H1 (cell line): ENCODE measurements around the gene GGT5. TPM values are rescaled to one million over a fixed set of nuclear protein-coding genes. Genes with fewer than 3 reads are reported as not detected.

ENCODE experiments used
- CTCF ChIA-PET: fragments of 300-600 bp; sonication (Branson Sonifier 250); formaldehyde crosslinking; loops from one replicate; lab custom pipeline; 2021; ENCODE audit not compliant: partially characterized antibody; lab: Charles Lee
- POLR2A ChIA-PET: fragments of 300-600 bp; sonication (Branson Sonifier 250); formaldehyde crosslinking; loops from one replicate; lab custom pipeline; 2021; ENCODE audit warnings: inconsistent platforms; ENCODE audit not compliant: partially characterized antibody; lab: Charles Lee
- DNase-seq, 2 experiments: peaks; one replicate each; pipeline versions ENCODE4 v3.0.0 to v3.0.0-alpha.2; 2010 to 2022; ENCODE audit warnings: low spot score in 2 of 2, low read depth in 1 of 2, mixed read lengths in 1 of 2
- FAIRE-seq: peaks from 2 replicates; lab custom pipeline; 2011; peaks lifted over from hg19 to GRCh38; lab: Jason Lieb, UNC
- H2AFZ ChIP-seq: 2 replicates; pipeline ENCODE4 v1.8.1; 2012; ENCODE audit warnings: low read length, inconsistent platforms
- H2AK5ac ChIP-seq: 2 replicates; pipeline ENCODE4 v1.6.1; 2013; ENCODE audit warnings: low read depth, low read length
- H2BK120ac ChIP-seq: replicated peaks from 2 replicates; pipeline ENCODE3; 2013; ENCODE audit warnings: low read depth, low read length, inconsistent platforms
- H2BK12ac ChIP-seq: 2 replicates; pipeline ENCODE4 v1.6.1; 2013; ENCODE audit warnings: low read depth, low read length
- H2BK15ac ChIP-seq: 2 replicates; pipeline ENCODE4 v1.6.1; 2013; ENCODE audit warnings: low read length
- H2BK20ac ChIP-seq: 2 replicates; pipeline ENCODE4 v1.6.1; 2013; ENCODE audit warnings: low read length
- H2BK5ac ChIP-seq: 2 replicates; pipeline ENCODE4 v1.6.1; 2013; ENCODE audit warnings: low read depth, low read length
- H3K14ac ChIP-seq: 2 replicates; pipeline ENCODE4 v1.6.1; 2013; ENCODE audit warnings: inconsistent platforms; ENCODE audit not compliant: insufficient read length
- H3K18ac ChIP-seq: 2 replicates; pipeline ENCODE4 v1.6.1; 2013; ENCODE audit warnings: low read length; ENCODE audit errors: extremely low read depth
- H3K23ac ChIP-seq: 2 replicates; pipeline ENCODE4 v1.6.1; 2013; ENCODE audit warnings: inconsistent platforms; ENCODE audit not compliant: insufficient read length
- H3K23me2 ChIP-seq: 2 replicates; pipeline ENCODE4 v1.6.1; 2013; ENCODE audit warnings: low read depth, low read length
- H3K27ac ChIP-seq: 2 replicates; pipeline ENCODE4 v1.6.1; 2011; ENCODE audit warnings: low read depth, low read length, inconsistent platforms
- H3K27me3 ChIP-seq, 4 experiments: replicated peaks in 1 of 4; 1 replicate in 1 of 4; 2 replicates in 3 of 4; pipeline versions ENCODE4 v1.6.1 to v1.8.1; 2011 to 2013; ENCODE audit warnings: low read length in 3 of 4, mild to moderate bottlenecking in 3 of 4, inconsistent platforms in 2 of 4, mixed read lengths in 2 of 4, moderate library complexity in 1 of 4; ENCODE audit not compliant: control insufficient read depth in 3 of 4, insufficient read depth in 3 of 4; ENCODE audit errors: extremely low read depth in 1 of 4
- H3K36me3 ChIP-seq, 4 experiments: 2 replicates each; pipeline versions ENCODE4 v1.6.1 to v1.8.1; 2011 to 2013; ENCODE audit warnings: mild to moderate bottlenecking in 4 of 4, low read length in 3 of 4, moderate library complexity in 2 of 4, control low read depth in 1 of 4, inconsistent platforms in 1 of 4; ENCODE audit not compliant: insufficient read depth in 4 of 4, control insufficient read depth in 2 of 4
- H3K4ac ChIP-seq: replicated peaks from 2 replicates; pipeline ENCODE3; 2013; ENCODE audit warnings: low read length, low read depth, mixed read lengths, inconsistent platforms; ENCODE audit not compliant: insufficient read length
- H3K4me1 ChIP-seq, 4 experiments: replicated peaks in 1 of 4; 1 replicate in 1 of 4; 2 replicates in 3 of 4; pipeline versions ENCODE4 v1.6.1 to v1.8.1; 2011 to 2013; ENCODE audit warnings: low read length in 3 of 4, inconsistent platforms in 2 of 4, mixed read lengths in 1 of 4; ENCODE audit not compliant: insufficient read depth in 4 of 4, control insufficient read depth in 3 of 4
- H3K4me2 ChIP-seq, 2 experiments: 2 replicates each; pipeline versions ENCODE4 v1.6.1 to v1.8.1; 2011 to 2013; ENCODE audit warnings: low read depth in 2 of 2, low read length in 2 of 2, control low read depth in 1 of 2, inconsistent platforms in 1 of 2, mild to moderate bottlenecking in 1 of 2; ENCODE audit not compliant: insufficient read depth in 1 of 2
- H3K4me3 ChIP-seq, 4 experiments: fragments of 200-600, 300-600 bp in 1 of 4; sonication (generic), shearing (Covaris generic), sonication (Bioruptor Twin) in 1 of 4; 2 replicates each; pipeline versions ENCODE4 v1.5.1 to v1.8.1; 2011 to 2016; ENCODE audit warnings: low read length in 4 of 4, low read depth in 3 of 4, control low read depth in 2 of 4, inconsistent platforms in 2 of 4, mild to moderate bottlenecking in 2 of 4, mixed read lengths in 1 of 4, moderate library complexity in 1 of 4; ENCODE audit not compliant: insufficient read depth in 2 of 4; ENCODE audit errors: extremely low read depth in 1 of 4
- H3K56ac ChIP-seq: replicated peaks from 2 replicates; pipeline ENCODE3; 2013; ENCODE audit warnings: low read depth, mild to moderate bottlenecking, mixed read lengths, low read length, inconsistent platforms; ENCODE audit not compliant: insufficient read length
- H3K79me1 ChIP-seq: 2 replicates; pipeline ENCODE4 v1.6.1; 2013; ENCODE audit warnings: low read depth, low read length, control low read depth
- H3K79me2 ChIP-seq, 2 experiments: 2 replicates each; pipeline versions ENCODE4 v1.6.1 to v1.8.1; 2012 to 2013; ENCODE audit warnings: low read length in 2 of 2, mild to moderate bottlenecking in 2 of 2, inconsistent platforms in 1 of 2; ENCODE audit not compliant: insufficient read depth in 2 of 2, control insufficient read depth in 1 of 2
- H3K9ac ChIP-seq, 4 experiments: replicated peaks in 1 of 4; 1 replicate in 1 of 4; 2 replicates in 3 of 4; pipeline versions ENCODE4 v1.6.1 to v1.8.1; 2011 to 2013; ENCODE audit warnings: low read depth in 3 of 4, low read length in 3 of 4, control low read depth in 2 of 4, mild to moderate bottlenecking in 2 of 4, moderate library complexity in 2 of 4, inconsistent platforms in 1 of 4; ENCODE audit errors: extremely low read depth in 1 of 4
- H3K9me3 ChIP-seq, 2 experiments: 2 replicates each; pipeline versions ENCODE4 v1.6.1 to v1.8.1; 2012 to 2013; ENCODE audit warnings: mild to moderate bottlenecking in 2 of 2, moderate library complexity in 2 of 2, control low read depth in 1 of 2, inconsistent platforms in 1 of 2, low read depth in 1 of 2, low read length in 1 of 2, mixed read lengths in 1 of 2; ENCODE audit not compliant: insufficient read depth in 2 of 2
- H4K20me1 ChIP-seq, 2 experiments: replicated peaks in 1 of 2; 2 replicates each; pipeline versions ENCODE3 to v1.8.1; 2011 to 2013; ENCODE audit warnings: inconsistent platforms in 2 of 2, low read length in 2 of 2, mild to moderate bottlenecking in 1 of 2; ENCODE audit not compliant: insufficient read depth in 2 of 2, control insufficient read depth in 1 of 2
- H4K5ac ChIP-seq: 2 replicates; pipeline ENCODE4 v1.6.1; 2013; ENCODE audit warnings: low read length, low read depth, mixed read lengths, inconsistent platforms; ENCODE audit not compliant: insufficient read length
- H4K8ac ChIP-seq: 2 replicates; pipeline ENCODE4 v1.8.0; 2013; ENCODE audit warnings: mild to moderate bottlenecking, moderate library complexity, low read length, inconsistent platforms; ENCODE audit not compliant: insufficient read depth; ENCODE audit errors: extremely low read depth
- H4K91ac ChIP-seq: replicated peaks from 2 replicates; pipeline ENCODE3; 2013; ENCODE audit warnings: low read length, mixed read lengths, inconsistent platforms; ENCODE audit not compliant: insufficient read length
- SIX5 ChIP-seq: IDR thresholded peaks from 2 replicates; pipeline ENCODE4 v1.6.1; 2011; ENCODE audit warnings: mild to moderate bottlenecking, low read depth, low read length
- TAF7 ChIP-seq: optimal IDR thresholded peaks from 2 replicates; pipeline ENCODE3; 2011; ENCODE audit warnings: low read depth, mild to moderate bottlenecking, inconsistent platforms, low read length, moderate library complexity, borderline replicate concordance
- WGBS, 2 experiments: shearing (Covaris generic) in 1 of 2; methylation state at CpG; one replicate each; pipeline versions ENCODE4 v1.1.6 to v1.1.7; 2013 to 2015; ENCODE audit warnings: low lambda C conversion rate in 2 of 2, mixed read lengths in 2 of 2, inconsistent platforms in 1 of 2, low coverage in 1 of 2, missing lambda C conversion rate in 1 of 2; ENCODE audit not compliant: insufficient replicate concordance in 2 of 2, insufficient coverage in 1 of 2, insufficient read length in 1 of 2; ENCODE audit errors: extremely low coverage in 1 of 2, missing lambda C conversion rate in 1 of 2; 5-methylcytosine and 5-hydroxymethylcytosine counted together
- polyA plus RNA-seq, 7 experiments: library from polyadenylated mRNA; depleted of rRNA in 3 of 7; stranded (reverse) in 5 of 7; unstranded in 2 of 7; fragments of >200 nt in 5 of 7; fragments of 200-250 nt in 2 of 7; gene quantifications; 1 replicate in 5 of 7; 2 replicates in 1 of 7; 4 replicates in 1 of 7; pipeline versions ENCODE4 v1.2.1 to v1.2.3, GENCODE V29; 2011 to 2013; ENCODE audit warnings: missing spikeins in 2 of 7, mixed read lengths in 2 of 7
- total RNA-seq: library from RNA; stranded (reverse); fragmentation: NEBNext Ultra II Directional; extraction: Animal tissue kit (Norgen Biotek cat#: 25700); gene quantifications from 2 replicates; pipeline ENCODE4 v1.2.1, GENCODE V29; 2021

The GGT5 gene
- total and polyA plus RNA-seq, 2 of the 8 experiments (the other 6 are each of a cell fraction or from before 2014, with no cell fraction given), result 0.05 TPM; not detected in 1

GRCh38 chr22:24207264-24208011 is 37.4 kb downstream of the GGT5 start:
- TF ChIP-seq SIX5 (no peak), TAF7 (no peak)
- POLR2A ChIA-PET, result no interaction called here

More at GRCh38 chr22:24207264-24208011, 37.4 kb downstream of the GGT5 start:
- H3K9ac ChIP-seq, result no peak overlapping the region
- H4K5ac ChIP-seq, result no peak overlapping the region
- FAIRE-seq (no peak), DNase-seq (no peak)
- H3K79me2 ChIP-seq, result no peaks in the 10 kb centered on the region
- H2BK20ac ChIP-seq, result no peak overlapping the region; the same call in 1 of the 2 replicates
- no peak overlapping the region for H2BK5ac ChIP-seq
- no peak overlapping the region for H2BK15ac ChIP-seq
- no peak overlapping the region for H3K14ac ChIP-seq
- no peak overlapping the region for H2BK12ac ChIP-seq
- H3K56ac ChIP-seq, result no peak overlapping the region
- no peaks in the 10 kb centered on the region for H3K27me3 ChIP-seq
- no peaks in the 10 kb centered on the region for H3K23me2 ChIP-seq
- no peak overlapping the region for H3K23ac ChIP-seq
- H3K36me3 ChIP-seq, result no peaks in the 10 kb centered on the region
- WGBS, 2 experiments, result 85% methylated on average over 8 of the region's 8 CpGs; no CpG with 5 or more reads in 1 of the 2 experiments
- H2AFZ ChIP-seq, result peak overlapping the region; percentile 13; the same call in 1 of the 2 replicates
- no peak overlapping the region for H3K4me3 ChIP-seq
- H3K18ac ChIP-seq, result no peak overlapping the region
- no peaks in the 10 kb centered on the region for H3K79me1 ChIP-seq
- no peak overlapping the region for H3K27ac ChIP-seq
- no peaks in the 10 kb centered on the region for H4K20me1 ChIP-seq
- H3K4me2 ChIP-seq, result no peak overlapping the region
- H3K9me3 ChIP-seq, result peaks cover 0 to 5% of the 10 kb centered on the region in 2 experiments; a peak in 2 of 4 replicates
- H4K8ac ChIP-seq, result no peak overlapping the region
- H2BK120ac ChIP-seq, result peak overlapping the region; percentile 39
- peaks cover 0 to 5% (median under 1%) of the 10 kb centered on the region in 4 experiments; a peak in 1 of 7 replicates for H3K4me1 ChIP-seq
- H3K4ac ChIP-seq, result no peak overlapping the region
- CTCF ChIA-PET, result interaction anchor here (1.0 to 3.2 kb wide), 4 partner anchors 18 to 36 kb away, joined by 3 to 17 read pairs (median 6); no protein-coding TSS in a partner anchor
- H4K91ac ChIP-seq, result no peak overlapping the region
- H2AK5ac ChIP-seq, result no peak overlapping the region
